Endothelial cell of umbilical vein (primary cell): ENCODE data around the gene SLMAP. TPM values are rescaled to one million over a fixed set of nuclear protein-coding genes. Genes with fewer than 3 reads are reported as not detected.

Experiments used
- BruUV-seq: library from RNA; stranded (reverse); fragments of 400-500 nt; replicated peaks from 2 replicates; lab custom pipeline; 2021; lab: Mats Ljungman, UMichigan
- CTCF ChIA-PET: fragments of 300-600, 350-600 bp; sonication (Branson Sonifier 250); formaldehyde crosslinking; loops from one replicate; lab custom pipeline; 2021; ENCODE audit warnings: antibody characterized with exemption, inconsistent platforms; lab: Charles Lee
- POLR2A ChIA-PET: fragments of 300-600, 350-600 bp; sonication (Branson Sonifier 250); formaldehyde crosslinking; loops from one replicate; lab custom pipeline; 2021; ENCODE audit warnings: antibody characterized with exemption, inconsistent platforms; lab: Charles Lee
- DNase-seq: peaks from one replicate; pipeline ENCODE4 v3.0.0-alpha.2; 2011; ENCODE audit warnings: low read depth, low spot score
- FAIRE-seq: peaks from 2 replicates; lab custom pipeline; 2011; peaks lifted over from hg19 to GRCh38; lab: Jason Lieb, UNC
- H2AFZ ChIP-seq: 2 replicates; pipeline ENCODE4 v1.6.0; 2012; ENCODE audit warnings: low read depth, low read length, control low read depth, inconsistent platforms
- H3K27ac ChIP-seq: 2 replicates; pipeline ENCODE4 v1.5.1; 2011; ENCODE audit warnings: low read depth, mild to moderate bottlenecking, control low read depth, low read length, moderate library complexity; ENCODE audit not compliant: insufficient read depth
- H3K27me3 ChIP-seq, 2 experiments: 2 replicates each; pipeline versions ENCODE4 v1.6.0 to v1.6.1; 2011; ENCODE audit warnings: low read length in 2 of 2, mixed read lengths in 1 of 2; ENCODE audit not compliant: control insufficient read depth in 2 of 2, insufficient read depth in 2 of 2
- H3K36me3 ChIP-seq, 2 experiments: 2 replicates in 1 of 2; 3 replicates in 1 of 2; pipeline ENCODE4 v1.5.1; 2011; ENCODE audit warnings: low read length in 2 of 2, mild to moderate bottlenecking in 1 of 2, moderate library complexity in 1 of 2; ENCODE audit not compliant: control insufficient read depth in 2 of 2, insufficient read depth in 2 of 2; ENCODE audit errors: extremely low read depth in 1 of 2
- H3K4me1 ChIP-seq: 3 replicates; pipeline ENCODE4 v1.5.1; 2011; ENCODE audit warnings: mild to moderate bottlenecking, low read length; ENCODE audit not compliant: control insufficient read depth, insufficient read depth; ENCODE audit errors: extremely low read depth
- H3K4me2 ChIP-seq: 2 replicates; pipeline ENCODE4 v1.6.1; 2011; ENCODE audit warnings: low read length, control low read depth, mixed read lengths; ENCODE audit not compliant: insufficient read depth
- H3K4me3 ChIP-seq, 3 experiments: fragments of 200-600 bp in 1 of 3; sonication (generic), shearing (Covaris generic) in 1 of 3; replicated peaks in 1 of 3; 2 replicates each; pipeline ENCODE4 v1.5.1; 2011 to 2016; ENCODE audit warnings: control low read depth in 3 of 3, low read length in 3 of 3, mild to moderate bottlenecking in 2 of 3, inconsistent platforms in 1 of 3, low read depth in 1 of 3, moderate library complexity in 1 of 3; ENCODE audit not compliant: insufficient read depth in 1 of 3
- H3K79me2 ChIP-seq: 2 replicates; pipeline ENCODE4 v1.6.0; 2012; ENCODE audit warnings: low read length, inconsistent platforms; ENCODE audit not compliant: control insufficient read depth, insufficient read depth
- H3K9ac ChIP-seq: replicated peaks from 2 replicates; pipeline ENCODE3; 2011; ENCODE audit warnings: low read length, control low read depth; ENCODE audit not compliant: insufficient read depth; ENCODE audit errors: extremely low read depth
- H3K9me1 ChIP-seq: replicated peaks from 3 replicates; pipeline ENCODE4 v1.6.0; 2011; ENCODE audit warnings: mild to moderate bottlenecking, low read length; ENCODE audit not compliant: control insufficient read depth, insufficient read depth; ENCODE audit errors: extremely low read depth
- H3K9me3 ChIP-seq: replicated peaks from 2 replicates; pipeline ENCODE4 v1.5.1; 2012; ENCODE audit warnings: low read length, inconsistent platforms; ENCODE audit not compliant: control insufficient read depth, insufficient read depth
- H4K20me1 ChIP-seq: replicated peaks from 2 replicates; pipeline ENCODE3; 2011; ENCODE audit warnings: mild to moderate bottlenecking, low read length; ENCODE audit not compliant: control insufficient read depth, insufficient read depth; ENCODE audit errors: extremely low read depth
- EZH2 ChIP-seq: IDR thresholded peaks from 2 replicates; pipeline ENCODE4 v1.6.1; 2012; ENCODE audit warnings: borderline replicate concordance, low read depth, mild to moderate bottlenecking, moderate library complexity, low read length, inconsistent platforms; ENCODE audit not compliant: severe bottlenecking
- FOS ChIP-seq: IDR thresholded peaks from 2 replicates; pipeline ENCODE4 v1.6.1; 2011; ENCODE audit warnings: mild to moderate bottlenecking, low read length, moderate library complexity, borderline replicate concordance; ENCODE audit not compliant: insufficient read depth
- GATA2 ChIP-seq: IDR thresholded peaks from 2 replicates; pipeline ENCODE4 v1.7.0; 2011; ENCODE audit warnings: low read depth, mild to moderate bottlenecking, moderate library complexity, mixed read lengths, low read length; ENCODE audit not compliant: insufficient read length, insufficient read depth
- JUN ChIP-seq: IDR thresholded peaks from 2 replicates; pipeline ENCODE4 v1.6.1; 2011; ENCODE audit warnings: borderline replicate concordance, low read depth; ENCODE audit not compliant: insufficient read length, insufficient read depth
- MYC ChIP-seq: IDR thresholded peaks from one replicate; pipeline ENCODE4 v1.6.1; 2011; ENCODE audit warnings: mild to moderate bottlenecking, low read depth, low read length
- POLR2A ChIP-seq: IDR thresholded peaks from 2 replicates; pipeline ENCODE4 v1.6.1; 2012; ENCODE audit warnings: low read depth, mild to moderate bottlenecking, control low read depth, low read length
- POLR2AphosphoS5 ChIP-seq: IDR thresholded peaks from 2 replicates; pipeline ENCODE4 v1.6.1; 2012; ENCODE audit warnings: low read depth, mild to moderate bottlenecking, control low read depth, low read length, moderate library complexity; ENCODE audit not compliant: insufficient read depth
- dilution Hi-C: fragments of 300-500 bp; cut with MboI; formaldehyde crosslinking; loops from one replicate; pipeline ENCODE4 v1.15.0; 2019; ENCODE audit warnings: low sequenced_read_pairs; ENCODE audit not compliant: extremely low pct_ligation_motif_present
- intact Hi-C: fragments of 100-400 bp; cut with micrococcal nuclease; formaldehyde crosslinking; loops from one replicate; pipeline ENCODE4 v1.10.0; 2022
- polyA plus RNA-seq, 4 experiments: library from polyadenylated mRNA; depleted of rRNA in 3 of 4; stranded (reverse) in 3 of 4; unstranded in 1 of 4; fragments of >200 nt; gene quantifications; 2 replicates each; pipeline versions ENCODE4 v1.2.1 to v1.2.3, GENCODE V29; 2011 to 2012; ENCODE audit warnings: missing spikeins in 1 of 4
- total RNA-seq: library from RNA; stranded (reverse); gene quantifications from 2 replicates; pipeline ENCODE4 v1.2.3, GENCODE V29; 2021
- TF ChIP-seq, protein P1 (sequence below), 2 donors: IDR thresholded peaks; 1 replicate in 1 of 2; 2 replicates in 1 of 2; pipeline ENCODE4 v1.5.1; 2011; ENCODE audit warnings: low read length in 2 of 2, mild to moderate bottlenecking in 2 of 2, moderate library complexity in 2 of 2, control low read depth in 1 of 2, inconsistent platforms in 1 of 2, low read depth in 1 of 2; ENCODE audit not compliant: insufficient read depth in 1 of 2; ENCODE audit errors: extremely low read depth in 1 of 2
- TF ChIP-seq, protein P2 (sequence below): IDR thresholded peaks from 2 replicates; pipeline ENCODE4 v1.6.1; 2011; ENCODE audit not compliant: insufficient read depth, insufficient read length

SLMAP gene
- total and polyA plus RNA-seq, 2 donors (not counting 3 experiments of a cell fraction or from before 2014, with no cell fraction given): 9.8 to 54.7 TPM

GRCh38 chr3:57851304-57851703 lies 95.2 kb downstream of the SLMAP start:
- Histone ChIP-seq H2AFZ (no peak overlapping the region), H3K4me3 (no peak overlapping the region), H3K36me3 (no peaks in the 10 kb centered on the region), H4K20me1 (no peaks in the 10 kb centered on the region), H3K79me2 (no peaks in the 10 kb centered on the region), H3K27ac (no peak overlapping the region), H3K27me3 (no peaks in the 10 kb centered on the region), H3K9me1 (no peaks in the 10 kb centered on the region), H3K4me1 (no peaks in the 10 kb centered on the region), H3K9ac (no peak overlapping the region), H3K9me3 (no peaks in the 10 kb centered on the region), H3K4me2 (no peak overlapping the region)
- FAIRE-seq (no peak), DNase-seq (no peak)
- BruUV-seq: no TSS peak
- TF ChIP-seq, protein P1, sequence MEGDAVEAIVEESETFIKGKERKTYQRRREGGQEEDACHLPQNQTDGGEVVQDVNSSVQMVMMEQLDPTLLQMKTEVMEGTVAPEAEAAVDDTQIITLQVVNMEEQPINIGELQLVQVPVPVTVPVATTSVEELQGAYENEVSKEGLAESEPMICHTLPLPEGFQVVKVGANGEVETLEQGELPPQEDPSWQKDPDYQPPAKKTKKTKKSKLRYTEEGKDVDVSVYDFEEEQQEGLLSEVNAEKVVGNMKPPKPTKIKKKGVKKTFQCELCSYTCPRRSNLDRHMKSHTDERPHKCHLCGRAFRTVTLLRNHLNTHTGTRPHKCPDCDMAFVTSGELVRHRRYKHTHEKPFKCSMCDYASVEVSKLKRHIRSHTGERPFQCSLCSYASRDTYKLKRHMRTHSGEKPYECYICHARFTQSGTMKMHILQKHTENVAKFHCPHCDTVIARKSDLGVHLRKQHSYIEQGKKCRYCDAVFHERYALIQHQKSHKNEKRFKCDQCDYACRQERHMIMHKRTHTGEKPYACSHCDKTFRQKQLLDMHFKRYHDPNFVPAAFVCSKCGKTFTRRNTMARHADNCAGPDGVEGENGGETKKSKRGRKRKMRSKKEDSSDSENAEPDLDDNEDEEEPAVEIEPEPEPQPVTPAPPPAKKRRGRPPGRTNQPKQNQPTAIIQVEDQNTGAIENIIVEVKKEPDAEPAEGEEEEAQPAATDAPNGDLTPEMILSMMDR (IDR thresholded peaks at IDR 0.05; ENCODE audit: extremely low read depth in 1 of 2, insufficient read depth in 1 of 2, low read depth in 1 of 2, low read length in 2 of 2): no peak
- no peak for TF ChIP-seq JUN
- TF ChIP-seq GATA2: no peak
- TF ChIP-seq FOS: no peak
- TF ChIP-seq EZH2: no peak
- TF ChIP-seq POLR2A: no peak
- TF ChIP-seq, protein P2, sequence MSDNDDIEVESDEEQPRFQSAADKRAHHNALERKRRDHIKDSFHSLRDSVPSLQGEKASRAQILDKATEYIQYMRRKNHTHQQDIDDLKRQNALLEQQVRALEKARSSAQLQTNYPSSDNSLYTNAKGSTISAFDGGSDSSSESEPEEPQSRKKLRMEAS: no peak
- TF ChIP-seq POLR2AphosphoS5: no peak
- TF ChIP-seq MYC: no peak
- dilution Hi-C loops (no loop called here), intact Hi-C loops (loop anchor here (5.0 kb wide), 1 partner anchor 204 kb away; no protein-coding TSS in a partner anchor)
- ChIA-PET CTCF (interaction anchor here (1.3 kb wide), 1 partner anchor 454 kb away, joined by 4 read pairs; no protein-coding TSS in a partner anchor), POLR2A (no interaction called here)
